HG02571 (cell line): ENCODE data around the gene PODN.

Experiments used
- ATAC-seq: cut with Tn5 transposase; IDR thresholded peaks from one replicate; pipeline ENCODE4 v1.9.1; 2021; ENCODE audit warnings: mild to moderate bottlenecking, moderate library complexity; ENCODE audit not compliant: unreplicated experiment

PODN gene

DNA sequence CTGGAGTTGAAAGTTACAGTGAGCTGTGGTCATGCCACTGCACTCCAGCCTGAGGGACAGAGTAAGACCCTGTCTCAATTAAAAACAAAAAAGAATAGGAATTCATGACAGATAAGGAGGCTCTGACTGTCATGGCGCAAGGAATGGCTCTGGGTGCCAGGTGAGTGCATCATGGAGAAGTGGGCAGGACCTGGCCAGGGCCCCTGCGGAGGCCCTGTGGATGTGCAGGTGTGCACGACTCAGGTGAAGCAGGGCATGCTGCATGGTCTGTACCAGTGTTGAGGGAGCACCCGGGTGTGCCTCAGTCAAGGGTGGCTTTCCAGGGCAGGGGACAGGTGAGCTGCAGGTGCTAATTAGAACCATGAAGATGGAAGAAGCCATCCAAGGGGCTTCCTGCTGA is 66.4 kb downstream of the PODN start:
- no peak for ATAC-seq

GRCh38 chr1:53129891-53130597 is 68.0 kb downstream of the PODN start:
- no peak for ATAC-seq

- no peak for ATAC-seq
Measured at GRCh38 chr1:53130598-53130877, 68.5 kb downstream of the PODN start.

DNA sequence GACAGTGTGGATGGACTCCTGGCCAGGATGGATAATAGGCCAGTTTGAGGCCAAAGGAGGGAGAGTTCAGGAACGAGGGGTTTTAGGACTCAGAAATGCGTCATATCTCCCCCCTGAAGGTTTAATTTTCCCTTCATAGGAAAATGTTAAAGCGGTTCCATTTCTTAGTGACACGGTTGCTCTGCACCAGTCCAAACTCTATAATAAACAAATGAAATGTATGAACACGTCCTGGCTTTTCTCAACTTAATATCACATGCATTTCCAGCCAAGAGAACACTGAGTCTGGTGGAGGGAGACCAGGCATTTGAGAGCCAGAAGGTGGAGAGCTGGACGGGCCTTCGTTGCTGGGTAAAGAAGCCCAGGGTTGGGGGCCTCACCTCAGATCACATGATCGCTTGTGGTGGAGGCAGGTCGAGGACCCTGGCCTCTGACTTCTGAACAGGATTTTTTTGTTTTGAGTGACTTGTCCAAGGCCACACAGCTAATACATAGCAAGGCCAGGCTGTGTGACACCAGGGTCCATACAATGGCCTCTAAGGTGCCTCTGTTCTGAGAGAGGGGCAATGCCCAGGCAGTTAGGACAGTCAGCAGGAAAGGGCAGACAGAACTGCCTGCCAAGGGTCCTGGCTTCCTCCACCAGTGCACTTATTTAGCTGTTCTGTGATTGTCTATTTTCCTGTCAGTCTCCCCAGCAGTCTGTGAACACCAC is 69.0 kb downstream of the PODN start:
- ATAC-seq: no peak

DNA sequence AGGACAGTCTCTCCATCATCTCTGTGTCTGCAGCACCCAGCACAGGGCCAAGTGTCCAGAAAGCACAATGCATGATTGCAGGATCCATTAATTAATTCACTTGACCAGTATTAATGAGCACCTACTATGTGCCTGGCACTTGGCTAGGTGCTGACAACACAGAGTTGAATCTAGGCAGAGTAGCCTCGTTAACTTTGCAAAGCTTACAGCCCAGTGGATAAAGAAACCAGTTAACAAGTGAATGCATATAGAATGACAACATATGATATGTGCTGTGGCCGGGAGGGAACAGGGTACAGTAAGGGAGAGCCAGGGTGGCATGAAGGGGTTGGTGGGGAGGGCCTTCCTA is 69.6 kb downstream of the PODN start:
- ATAC-seq: no peak

- no peak for ATAC-seq
Measured at GRCh38 chr1:53132176-53132575, 70.2 kb downstream of the PODN start.

DNA sequence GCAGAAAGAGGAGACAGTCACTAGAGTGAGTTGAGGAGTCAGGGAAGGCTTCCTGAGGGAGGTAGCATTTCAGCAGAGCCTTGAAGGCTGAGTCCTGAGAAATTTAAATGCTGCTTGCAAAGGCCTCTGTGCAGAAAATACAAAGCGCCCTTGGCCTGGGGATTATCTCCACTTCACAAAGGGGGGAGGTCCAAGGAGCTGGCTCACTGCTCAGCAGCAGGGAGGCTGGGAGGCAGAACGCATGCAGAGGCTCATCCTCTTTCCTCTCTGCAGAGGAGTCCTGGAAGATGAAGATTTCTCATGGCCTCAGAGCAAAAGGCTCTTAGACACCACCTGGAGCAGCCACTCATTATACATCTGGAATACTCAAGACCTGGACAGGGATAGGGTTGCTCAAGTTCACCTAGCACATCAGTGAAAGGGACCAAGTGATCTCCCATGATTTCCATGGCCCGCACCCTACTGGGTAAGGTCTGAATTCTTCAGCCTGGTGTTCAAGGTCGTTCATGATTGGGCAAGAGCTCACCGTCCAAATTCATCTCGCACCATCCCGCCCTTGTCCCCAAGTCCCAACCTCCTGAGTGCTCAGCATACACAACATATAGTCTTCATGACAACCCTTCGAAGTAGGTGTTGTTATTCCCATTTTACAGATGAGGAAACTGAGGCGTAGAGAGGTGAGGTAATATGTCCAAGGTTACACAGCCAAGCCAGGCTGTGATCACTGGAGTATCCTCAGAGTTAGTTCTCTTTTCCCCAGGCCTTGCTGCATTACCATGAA is 71.4 kb downstream of the PODN start:
- ATAC-seq: no peak

GRCh38 chr1:53134042-53134485 is 72.1 kb downstream of the PODN start:
- ATAC-seq: no peak
